Neuron (in vitro differentiated cells): ENCODE data around the gene TLK1.
"Not testable (repeated sequence)": the region's sequence is repeated elsewhere in the genome, so short reads cannot be mapped to it uniquely, and the experiment has no call there.

Experiments used
- H2AFZ ChIP-seq: one replicate; pipeline ENCODE4 v1.6.1; 2013; ENCODE audit warnings: low read depth, mild to moderate bottlenecking, inconsistent platforms, low read length, moderate library complexity
- H3K27me3 ChIP-seq: one replicate; pipeline ENCODE4 v1.6.1; 2013; ENCODE audit warnings: low read length; ENCODE audit not compliant: insufficient read depth
- H3K36me3 ChIP-seq: one replicate; pipeline ENCODE4 v1.6.1; 2013; ENCODE audit warnings: low read length; ENCODE audit not compliant: insufficient read depth
- H3K4me1 ChIP-seq: one replicate; pipeline ENCODE4 v1.6.1; 2013; ENCODE audit warnings: low read length; ENCODE audit not compliant: insufficient read depth
- H3K4me3 ChIP-seq: 2 replicates; pipeline ENCODE4 v1.5.1; 2013; ENCODE audit warnings: mild to moderate bottlenecking, low read length, moderate library complexity
- H3K9me3 ChIP-seq: one replicate; pipeline ENCODE4 v1.6.1; 2013; ENCODE audit warnings: low read length

Gene TLK1

GRCh38 chr2:171080607-171081006 is 80.1 kb downstream of the TLK1 start:
- H2AFZ ChIP-seq, result no peak overlapping the region
- peaks cover 2% of the 10 kb centered on the region for H3K9me3 ChIP-seq
- no peaks in the 10 kb centered on the region for H3K27me3 ChIP-seq
- no peak overlapping the region for H3K4me3 ChIP-seq
- peaks cover 31% of the 10 kb centered on the region for H3K36me3 ChIP-seq
- H3K4me1 ChIP-seq, result no peaks in the 10 kb centered on the region

- not testable (repeated sequence) for H3K27me3 ChIP-seq, H3K9me3 ChIP-seq, H3K4me1 ChIP-seq, H3K4me3 ChIP-seq, H2AFZ ChIP-seq
- peaks cover 43% of the 10 kb centered on the region for H3K36me3 ChIP-seq
Observed at GRCh38 chr2:171076422-171076821, 84.3 kb downstream of the TLK1 start.

GRCh38 chr2:171072164-171072563 is 88.5 kb downstream of the TLK1 start:
- Histone ChIP-seq H3K9me3 (peaks cover 8% of the 10 kb centered on the region), H3K27me3 (no peaks in the 10 kb centered on the region), H3K4me3 (no peak overlapping the region), H2AFZ (no peak overlapping the region), H3K36me3 (peaks cover 24% of the 10 kb centered on the region), H3K4me1 (no peaks in the 10 kb centered on the region)

GRCh38 chr2:171069286-171069956 is 91.3 kb downstream of the TLK1 start:
- Histone ChIP-seq H2AFZ (no peak overlapping the region), H3K36me3 (peaks cover 19% of the 10 kb centered on the region), H3K4me3 (no peak overlapping the region), H3K9me3 (peaks cover 8% of the 10 kb centered on the region), H3K27me3 (no peaks in the 10 kb centered on the region), H3K4me1 (no peaks in the 10 kb centered on the region)

- Histone ChIP-seq H3K4me1 (no peaks in the 10 kb centered on the region), H3K9me3 (no peaks in the 10 kb centered on the region)
Observed at GRCh38 chr2:171066110-171066509, 94.6 kb downstream of the TLK1 start.

GRCh38 chr2:171057575-171057974 is 103.1 kb downstream of the TLK1 start:
- Histone ChIP-seq H3K27me3 (no peaks in the 10 kb centered on the region), H3K36me3 (peaks cover 71% of the 10 kb centered on the region), H3K4me3 (no peak overlapping the region), H3K9me3 (peaks cover 8% of the 10 kb centered on the region), H2AFZ (no peak overlapping the region), H3K4me1 (no peaks in the 10 kb centered on the region)

More at GRCh38 chr2:171066110-171066509, 94.6 kb downstream of the TLK1 start:
- Histone ChIP-seq H2AFZ (no peak overlapping the region), H3K4me3 (no peak overlapping the region), H3K27me3 (no peaks in the 10 kb centered on the region), H3K36me3 (peaks cover 11% of the 10 kb centered on the region)

- H3K9me3 ChIP-seq, result peaks cover 8% of the 10 kb centered on the region
- no peak overlapping the region for H2AFZ ChIP-seq
- no peak overlapping the region for H3K4me3 ChIP-seq
- H3K27me3 ChIP-seq, result no peaks in the 10 kb centered on the region
- no peaks in the 10 kb centered on the region for H3K4me1 ChIP-seq
- peaks cover 80% of the 10 kb centered on the region for H3K36me3 ChIP-seq
Observed at GRCh38 chr2:171056307-171056706, 104.4 kb downstream of the TLK1 start.

- Histone ChIP-seq H3K4me1 (no peaks in the 10 kb centered on the region), H3K4me3 (no peak overlapping the region), H3K27me3 (no peaks in the 10 kb centered on the region), H3K9me3 (no peaks in the 10 kb centered on the region), H3K36me3 (peaks cover 78% of the 10 kb centered on the region), H2AFZ (no peak overlapping the region)
Observed at GRCh38 chr2:171049691-171050090, 111.0 kb downstream of the TLK1 start.

GRCh38 chr2:171046048-171046560 is 114.6 kb downstream of the TLK1 start:
- Histone ChIP-seq H3K36me3 (peaks cover 75% of the 10 kb centered on the region), H3K9me3 (no peaks in the 10 kb centered on the region), H3K4me3 (no peak overlapping the region), H2AFZ (no peak overlapping the region), H3K27me3 (no peaks in the 10 kb centered on the region), H3K4me1 (no peaks in the 10 kb centered on the region)

GRCh38 chr2:171044416-171044815 is 116.3 kb downstream of the TLK1 start:
- Histone ChIP-seq H3K36me3 (peaks cover 74% of the 10 kb centered on the region), H3K9me3 (no peaks in the 10 kb centered on the region), H2AFZ (no peak overlapping the region), H3K27me3 (no peaks in the 10 kb centered on the region), H3K4me1 (no peaks in the 10 kb centered on the region), H3K4me3 (no peak overlapping the region)

GRCh38 chr2:171042253-171042969 is 118.3 kb downstream of the TLK1 start:
- Histone ChIP-seq H2AFZ (no peak overlapping the region), H3K36me3 (peaks cover 75% of the 10 kb centered on the region), H3K4me3 (no peak overlapping the region), H3K4me1 (no peaks in the 10 kb centered on the region), H3K9me3 (no peaks in the 10 kb centered on the region), H3K27me3 (no peaks in the 10 kb centered on the region)

- no peak overlapping the region for H3K4me3 ChIP-seq
- H3K36me3 ChIP-seq, result peaks cover 58% of the 10 kb centered on the region
- H3K27me3 ChIP-seq, result no peaks in the 10 kb centered on the region
- H2AFZ ChIP-seq, result no peak overlapping the region
- peaks cover 3% of the 10 kb centered on the region for H3K9me3 ChIP-seq
- no peaks in the 10 kb centered on the region for H3K4me1 ChIP-seq
Observed at GRCh38 chr2:171036532-171036931, 124.2 kb downstream of the TLK1 start.

- H2AFZ ChIP-seq, result no peak overlapping the region
- peaks cover 51% of the 10 kb centered on the region for H3K36me3 ChIP-seq
- peaks cover 3% of the 10 kb centered on the region for H3K9me3 ChIP-seq
- H3K27me3 ChIP-seq, result no peaks in the 10 kb centered on the region
- no peaks in the 10 kb centered on the region for H3K4me1 ChIP-seq
- H3K4me3 ChIP-seq, result no peak overlapping the region
Observed at GRCh38 chr2:171034315-171034714, 126.4 kb downstream of the TLK1 start.
